Cardiac muscle cell (in vitro differentiated cells and primary cell): ENCODE measurements around the gene FGF12. TPM values are rescaled to one million over a fixed set of nuclear protein-coding genes. Genes with fewer than 3 reads are reported as not detected.
A peak's percentile ranks its signal among the peaks of the same experiment; 100 is the strongest.

Source experiments
- DNase-seq, 2 donors: peaks; one replicate each; pipeline versions ENCODE4 v3.0.0 to v3.0.0-alpha.2; 2010 to 2017; ENCODE audit warnings: low read depth in 1 of 2, low spot score in 1 of 2
- H3K27ac ChIP-seq: fragments of 200-600 bp; sonication (generic); 2 replicates; pipeline ENCODE4 v1.5.1; 2016
- H3K27me3 ChIP-seq: fragments of 200-600 bp; sonication (generic); 2 replicates; pipeline ENCODE4 v1.6.0; 2016; ENCODE audit warnings: control low read depth
- H3K36me3 ChIP-seq: fragments of 200-600 bp; sonication (generic); 2 replicates; pipeline ENCODE4 v1.5.1; 2016; ENCODE audit warnings: control low read depth
- H3K4me1 ChIP-seq: fragments of 200-600 bp; sonication (generic); 2 replicates; pipeline ENCODE4 v1.8.1; 2017; ENCODE audit warnings: low read depth, mild to moderate bottlenecking, mixed run types
- H3K4me3 ChIP-seq: fragments of 200-600 bp; sonication (generic); 2 replicates; pipeline ENCODE4 v1.5.1; 2016; ENCODE audit warnings: mild to moderate bottlenecking
- H3K9me3 ChIP-seq: fragments of 200-600 bp; sonication (generic); 2 replicates; pipeline ENCODE4 v1.5.1; 2017; ENCODE audit warnings: low read depth, mild to moderate bottlenecking, control low read depth
- CTCF ChIP-seq: IDR thresholded peaks from 2 replicates; pipeline ENCODE4 v1.5.1; 2012; ENCODE audit warnings: low read depth, mild to moderate bottlenecking, low read length
- polyA plus RNA-seq: library from polyadenylated mRNA; unstranded; fragments of >200 nt; fragmentation: Nextera tagmentation; extraction: Ambion mirVana; gene quantifications from 2 replicates; pipeline ENCODE4 v1.2.1, GENCODE V29; 2016
- total RNA-seq: library from RNA; depleted of rRNA; stranded (reverse); fragments of >200 nt; gene quantifications from 2 replicates; pipeline ENCODE4 v1.2.3, GENCODE V29; 2016

FGF12 gene
- total and polyA plus RNA-seq, 2 experiments from 2014 or later = 1.2 to 1.7 TPM

GRCh38 chr3:192371870-192372400 lies 355.4 kb downstream of the FGF12 start:
- H3K9me3 ChIP-seq = no peaks in the 10 kb centered on the region
- H3K4me1 ChIP-seq = peaks cover 3% of the 10 kb centered on the region
- no peak for DNase-seq
- H3K4me3 ChIP-seq = no peak overlapping the region
- no peak for TF ChIP-seq CTCF
- H3K36me3 ChIP-seq = no peaks in the 10 kb centered on the region
- no peak overlapping the region for H3K27ac ChIP-seq
- H3K27me3 ChIP-seq = no peaks in the 10 kb centered on the region

- TF ChIP-seq CTCF = no peak
Measured at GRCh38 chr3:192367616-192368015, 359.7 kb downstream of the FGF12 start.

GRCh38 chr3:192366916-192367315 lies 360.4 kb downstream of the FGF12 start:
- H3K27ac ChIP-seq = no peak overlapping the region
- TF ChIP-seq CTCF = no peak
- H3K27me3 ChIP-seq = no peaks in the 10 kb centered on the region
- no peaks in the 10 kb centered on the region for H3K9me3 ChIP-seq
- H3K4me1 ChIP-seq = peaks cover 8% of the 10 kb centered on the region
- no peaks in the 10 kb centered on the region for H3K36me3 ChIP-seq
- no peak overlapping the region for H3K4me3 ChIP-seq
- DNase-seq = peak in 1 of 2 donors; percentile 35

More at GRCh38 chr3:192367616-192368015, 359.7 kb downstream of the FGF12 start:
- Histone ChIP-seq H3K4me1 (peaks cover 8% of the 10 kb centered on the region), H3K9me3 (no peaks in the 10 kb centered on the region), H3K36me3 (no peaks in the 10 kb centered on the region), H3K27me3 (no peaks in the 10 kb centered on the region), H3K4me3 (no peak overlapping the region), H3K27ac (no peak overlapping the region)
- DNase-seq = no peak

GRCh38 chr3:192365571-192365970 lies 361.8 kb downstream of the FGF12 start:
- Histone ChIP-seq H3K27ac (no peak overlapping the region), H3K4me3 (no peak overlapping the region), H3K36me3 (no peaks in the 10 kb centered on the region), H3K27me3 (no peaks in the 10 kb centered on the region), H3K9me3 (no peaks in the 10 kb centered on the region), H3K4me1 (peaks cover 8% of the 10 kb centered on the region)
- DNase-seq = no peak
- TF ChIP-seq CTCF = no peak

- Histone ChIP-seq H3K27ac (no peak overlapping the region), H3K4me1 (peaks cover 8% of the 10 kb centered on the region), H3K27me3 (no peaks in the 10 kb centered on the region), H3K9me3 (no peaks in the 10 kb centered on the region), H3K36me3 (no peaks in the 10 kb centered on the region), H3K4me3 (no peak overlapping the region)
- TF ChIP-seq CTCF = no peak
- no peak for DNase-seq
Measured at GRCh38 chr3:192364316-192364715, 363.0 kb downstream of the FGF12 start.
